ENCODE data around the gene LRCH2. TPM values are rescaled to one million over a fixed set of nuclear protein-coding genes. Genes with fewer than 3 reads are reported as not detected.
A peak's percentile ranks its signal among the peaks of the same experiment; 100 is the strongest.
"Not testable (repeated sequence)": the region's sequence is repeated elsewhere in the genome, so short reads cannot be mapped to it uniquely, and the experiment has no call there.

The LRCH2 gene
- polyA plus RNA-seq (ENCODE audit: insufficient read length in 4 of 4) = 10 to 100 TPM; 13.1 to 15.1 (median 14.7) TPM

- DNase-seq (ENCODE audit: low read depth in 4 of 4, low spot score in 3 of 4) = peak in 1 of 4 donors; percentile 44
These were observed at the start of gene LRCH2 for GRCh38 chrX:115233497-115234455. LRCH2 (minus strand) TSS chrX:115234096; CDS start chrX:115234041, 55 bp downstream.

GRCh38 chrX:115269051-115269683 is 35.3 kb upstream of the LRCH2 start:
- no peak for DNase-seq (ENCODE audit: low read depth in 4 of 4, low spot score in 3 of 4)

GRCh38 chrX:115268421-115268820 is 34.5 kb upstream of the LRCH2 start:
- no peak for DNase-seq (ENCODE audit: low read depth in 4 of 4, low spot score in 3 of 4)

- DNase-seq (ENCODE audit: low read depth in 4 of 4, low spot score in 3 of 4) = no peak
These were observed 32.4 kb upstream of the LRCH2 start for GRCh38 chrX:115266300-115266699.

- DNase-seq (ENCODE audit: low read depth in 4 of 4, low spot score in 3 of 4) = no peak
These were observed 30.1 kb upstream of the LRCH2 start for GRCh38 chrX:115264009-115264408.

GRCh38 chrX:115261148-115261547 is 27.3 kb upstream of the LRCH2 start:
- DNase-seq (ENCODE audit: low read depth in 4 of 4, low spot score in 3 of 4) = no peak

- no peak for DNase-seq (ENCODE audit: low read depth in 4 of 4, low spot score in 3 of 4)
These were observed 26.4 kb upstream of the LRCH2 start for GRCh38 chrX:115260330-115260729.

- no peak for DNase-seq (ENCODE audit: low read depth in 4 of 4, low spot score in 3 of 4)
These were observed 25.5 kb upstream of the LRCH2 start for GRCh38 chrX:115259238-115259875.

- no peak for DNase-seq (ENCODE audit: low read depth in 4 of 4, low spot score in 3 of 4)
These were observed 23.8 kb upstream of the LRCH2 start for GRCh38 chrX:115257711-115258110.

- DNase-seq (ENCODE audit: low read depth in 4 of 4, low spot score in 3 of 4) = no peak
These were observed 21.1 kb upstream of the LRCH2 start for GRCh38 chrX:115255003-115255402.

- no peak for DNase-seq (ENCODE audit: low read depth in 4 of 4, low spot score in 3 of 4)
These were observed 17.8 kb upstream of the LRCH2 start for GRCh38 chrX:115251458-115252233.

- no peak for DNase-seq (ENCODE audit: low read depth in 4 of 4, low spot score in 3 of 4)
These were observed 3.2 kb upstream of the LRCH2 start for GRCh38 chrX:115237056-115237455.

- DNase-seq (ENCODE audit: low read depth in 4 of 4, low spot score in 3 of 4) = no peak
These were observed 2.7 kb upstream of the LRCH2 start for GRCh38 chrX:115236560-115236959.

- DNase-seq (ENCODE audit: low read depth in 4 of 4, low spot score in 3 of 4) = no peak
These were observed 565 bp upstream of the LRCH2 start for GRCh38 chrX:115234461-115234860.

- DNase-seq (ENCODE audit: low read depth in 4 of 4, low spot score in 3 of 4) = no peak
These were observed 881 bp downstream of the LRCH2 start for GRCh38 chrX:115232933-115233496.

- DNase-seq (ENCODE audit: low read depth in 4 of 4, low spot score in 3 of 4) = no peak
These were observed 4.4 kb downstream of the LRCH2 start for GRCh38 chrX:115229337-115230003.

- DNase-seq (ENCODE audit: low read depth in 4 of 4, low spot score in 3 of 4) = no peak
These were observed 7.0 kb downstream of the LRCH2 start for GRCh38 chrX:115226929-115227328.

GRCh38 chrX:115217346-115217745 is 16.6 kb downstream of the LRCH2 start:
- DNase-seq (ENCODE audit: low read depth in 4 of 4, low spot score in 3 of 4) = not testable (repeated sequence)

GRCh38 chrX:115214605-115215004 is 19.3 kb downstream of the LRCH2 start:
- no peak for DNase-seq (ENCODE audit: low read depth in 4 of 4, low spot score in 3 of 4)

- no peak for DNase-seq (ENCODE audit: low read depth in 4 of 4, low spot score in 3 of 4)
These were observed 19.7 kb downstream of the LRCH2 start for GRCh38 chrX:115214151-115214550.

Measured in right renal pelvis (tissue), 4 donors.